OCI-LY1 (cell line): ENCODE measurements around the gene WWOX.

Experiments used
- H2AFZ ChIP-seq: fragments of 200-600 bp; sonication (generic), shearing (Covaris generic); 2 replicates; pipeline ENCODE4 v1.6.0; 2014; ENCODE audit warnings: antibody characterized with exemption, mild to moderate bottlenecking, low read length
- H3F3A ChIP-seq: fragments of 200-600 bp; sonication (generic), shearing (Covaris generic); 2 replicates; pipeline ENCODE4 v1.6.0; 2014; ENCODE audit warnings: mild to moderate bottlenecking, antibody characterized with exemption, low read length, moderate library complexity; ENCODE audit not compliant: insufficient read depth
- H3K27ac ChIP-seq: fragments of 200-600 bp; sonication (generic); 2 replicates; pipeline ENCODE4 v1.5.1; 2014; ENCODE audit warnings: low read length, mixed run types, mild to moderate bottlenecking, low read depth; ENCODE audit not compliant: poor library complexity, severe bottlenecking
- H3K27me3 ChIP-seq: fragments of 200-600 bp; sonication (generic); 2 replicates; pipeline ENCODE4 v1.6.0; 2014; ENCODE audit warnings: antibody characterized with exemption, mild to moderate bottlenecking, low read length, moderate library complexity; ENCODE audit not compliant: insufficient read depth
- H3K36me3 ChIP-seq: fragments of 200-600 bp; sonication (generic); 2 replicates; pipeline ENCODE4 v1.6.1; 2014; ENCODE audit warnings: mild to moderate bottlenecking, antibody characterized with exemption, low read length, moderate library complexity, mixed read lengths; ENCODE audit not compliant: insufficient read depth
- H3K4me1 ChIP-seq: fragments of 200-600 bp; sonication (generic); 2 replicates; pipeline ENCODE4 v1.5.1; 2014; ENCODE audit warnings: mild to moderate bottlenecking, low read length, moderate library complexity; ENCODE audit not compliant: insufficient read depth, severe bottlenecking
- H3K4me2 ChIP-seq: fragments of 200-600 bp; sonication (generic), shearing (Covaris generic); 2 replicates; pipeline ENCODE4 v1.6.1; 2014; ENCODE audit warnings: low read length
- H3K4me3 ChIP-seq: fragments of 200-600 bp; sonication (generic); 2 replicates; pipeline ENCODE4 v1.5.1; 2014; ENCODE audit warnings: low read length, low read depth, mild to moderate bottlenecking, mixed read lengths; ENCODE audit not compliant: poor library complexity, severe bottlenecking
- H3K79me2 ChIP-seq: fragments of 200-600 bp; shearing (Covaris generic); 2 replicates; pipeline ENCODE4 v1.6.1; 2016; ENCODE audit warnings: mixed run types, low read length, mixed read lengths; ENCODE audit not compliant: insufficient read depth
- H3K9ac ChIP-seq: fragments of 200-600 bp; sonication (generic), shearing (Covaris generic); 2 replicates; pipeline ENCODE4 v1.6.1; 2014; ENCODE audit warnings: mild to moderate bottlenecking, low read length, mixed read lengths
- H3K9me2 ChIP-seq: fragments of 200-600 bp; sonication (generic), shearing (Covaris generic); 2 replicates; pipeline ENCODE4 v1.6.1; 2014; ENCODE audit warnings: low read depth, mild to moderate bottlenecking, low read length, mixed read lengths
- H3K9me3 ChIP-seq: fragments of 200-600 bp; shearing (Covaris generic); 2 replicates; pipeline ENCODE4 v1.6.1; 2014; ENCODE audit warnings: low read length, mixed read lengths
- H4K20me1 ChIP-seq: fragments of 200-600 bp; sonication (generic), shearing (Covaris generic); 2 replicates; pipeline ENCODE4 v1.6.0; 2016; ENCODE audit warnings: mild to moderate bottlenecking, low read length; ENCODE audit not compliant: insufficient read depth
- CTCF ChIP-seq: fragments of 200-600 bp; sonication (generic), shearing (Covaris generic); IDR thresholded peaks from 2 replicates; pipeline ENCODE4 v1.5.1; 2017; ENCODE audit warnings: mild to moderate bottlenecking, antibody characterized with exemption, low read length, moderate library complexity, mixed read lengths
- EZH2 ChIP-seq: fragments of 200-600 bp; sonication (generic), shearing (Covaris generic); IDR thresholded peaks from 2 replicates; pipeline ENCODE4 v1.8.0; 2017; ENCODE audit warnings: borderline replicate concordance, mixed run types, mild to moderate bottlenecking, antibody characterized with exemption, low read length, moderate library complexity, mixed read lengths

Gene WWOX

GRCh38 chr16:78528265-78528664 lies 428.8 kb downstream of the WWOX start:
- Histone ChIP-seq H3K4me2 (no peak overlapping the region), H4K20me1 (no peaks in the 10 kb centered on the region), H3K27ac (no peak overlapping the region), H3K36me3 (no peaks in the 10 kb centered on the region), H2AFZ (no peak overlapping the region), H3K27me3 (no peaks in the 10 kb centered on the region), H3K4me1 (no peaks in the 10 kb centered on the region), H3F3A (no peaks in the 10 kb centered on the region), H3K79me2 (no peaks in the 10 kb centered on the region), H3K9me3 (no peaks in the 10 kb centered on the region), H3K4me3 (no peak overlapping the region), H3K9me2 (no peaks in the 10 kb centered on the region), H3K9ac (no peak overlapping the region)
- TF ChIP-seq EZH2 (no peak), CTCF (no peak)

- Histone ChIP-seq H3K9me2 (no peaks in the 10 kb centered on the region), H3K36me3 (no peaks in the 10 kb centered on the region), H3K4me2 (no peak overlapping the region), H3F3A (no peaks in the 10 kb centered on the region), H3K27me3 (no peaks in the 10 kb centered on the region), H3K9ac (no peak overlapping the region), H3K4me1 (no peaks in the 10 kb centered on the region), H3K27ac (no peak overlapping the region), H4K20me1 (no peaks in the 10 kb centered on the region), H3K79me2 (no peaks in the 10 kb centered on the region), H3K4me3 (no peak overlapping the region), H2AFZ (no peak overlapping the region), H3K9me3 (no peaks in the 10 kb centered on the region)
- TF ChIP-seq CTCF (no peak), EZH2 (no peak)
Measured at GRCh38 chr16:78529881-78530280, 430.4 kb downstream of the WWOX start.

GRCh38 chr16:78530283-78530682 lies 430.8 kb downstream of the WWOX start:
- H4K20me1 ChIP-seq: no peaks in the 10 kb centered on the region
- no peak for TF ChIP-seq EZH2
- H3F3A ChIP-seq: no peaks in the 10 kb centered on the region
- no peaks in the 10 kb centered on the region for H3K79me2 ChIP-seq
- H3K27me3 ChIP-seq: no peaks in the 10 kb centered on the region
- no peak overlapping the region for H2AFZ ChIP-seq
- no peaks in the 10 kb centered on the region for H3K36me3 ChIP-seq
- H3K4me2 ChIP-seq: no peak overlapping the region
- no peak overlapping the region for H3K9ac ChIP-seq
- no peaks in the 10 kb centered on the region for H3K9me3 ChIP-seq
- H3K4me1 ChIP-seq: no peaks in the 10 kb centered on the region
- H3K4me3 ChIP-seq: no peak overlapping the region
- no peak overlapping the region for H3K27ac ChIP-seq
- H3K9me2 ChIP-seq: no peaks in the 10 kb centered on the region

- TF ChIP-seq EZH2: no peak
- TF ChIP-seq CTCF: no peak
Measured at GRCh38 chr16:78535098-78535497, 435.6 kb downstream of the WWOX start.

More at GRCh38 chr16:78535098-78535497, 435.6 kb downstream of the WWOX start:
- H3F3A ChIP-seq: no peaks in the 10 kb centered on the region
- no peak overlapping the region for H2AFZ ChIP-seq
- no peaks in the 10 kb centered on the region for H3K79me2 ChIP-seq
- no peak overlapping the region for H3K4me3 ChIP-seq
- H3K4me2 ChIP-seq: no peak overlapping the region
- H3K27ac ChIP-seq: no peak overlapping the region
- H3K4me1 ChIP-seq: no peaks in the 10 kb centered on the region
- no peaks in the 10 kb centered on the region for H3K36me3 ChIP-seq
- no peak overlapping the region for H3K9ac ChIP-seq
- no peaks in the 10 kb centered on the region for H3K9me3 ChIP-seq
- no peaks in the 10 kb centered on the region for H4K20me1 ChIP-seq
- H3K27me3 ChIP-seq: no peaks in the 10 kb centered on the region
- H3K9me2 ChIP-seq: no peaks in the 10 kb centered on the region
